ENCODE data around the gene ESRP2.
A peak's percentile ranks its signal among the peaks of the same experiment; 100 is the strongest.

ESRP2 gene

GRCh38 chr16:68235887-68236136 is at the start of gene ESRP2:
Gene ESRP2, minus strand, starts transcription at chr16:68236127. Its CDS starts 82 bp downstream, at chr16:68236045.
- DNase-seq: no peak

GRCh38 chr16:68285683-68286082 is 49.8 kb upstream of the ESRP2 start:
- no peak for DNase-seq

GRCh38 chr16:68284847-68285246 is 48.9 kb upstream of the ESRP2 start:
- DNase-seq: no peak

GRCh38 chr16:68283801-68284598 is 48.1 kb upstream of the ESRP2 start:
- no peak for DNase-seq

GRCh38 chr16:68283346-68283745 is 47.4 kb upstream of the ESRP2 start:
- DNase-seq: no peak

- DNase-seq: no peak
These were observed 46.1 kb upstream of the ESRP2 start for GRCh38 chr16:68282064-68282452.

- no peak for DNase-seq
These were observed 45.6 kb upstream of the ESRP2 start for GRCh38 chr16:68281368-68282063.

GRCh38 chr16:68279726-68280558 is 44.0 kb upstream of the ESRP2 start:
- DNase-seq: no peak

GRCh38 chr16:68276223-68276622 is 40.3 kb upstream of the ESRP2 start:
- no peak for DNase-seq

- DNase-seq: peak; percentile 69
These were observed 39.8 kb upstream of the ESRP2 start for GRCh38 chr16:68275611-68276191.

GRCh38 chr16:68274441-68274840 is 38.5 kb upstream of the ESRP2 start:
- DNase-seq: no peak

GRCh38 chr16:68273896-68274295 is 38.0 kb upstream of the ESRP2 start:
- no peak for DNase-seq

- DNase-seq: no peak
These were observed 37.5 kb upstream of the ESRP2 start for GRCh38 chr16:68273459-68273858.

GRCh38 chr16:68272507-68273209 is 36.7 kb upstream of the ESRP2 start:
- no peak for DNase-seq

- DNase-seq: no peak
These were observed 34.4 kb upstream of the ESRP2 start for GRCh38 chr16:68270353-68270752.

GRCh38 chr16:68269793-68270192 is 33.9 kb upstream of the ESRP2 start:
- DNase-seq: no peak

- DNase-seq: peak; percentile 23
These were observed 31.9 kb upstream of the ESRP2 start for GRCh38 chr16:68267612-68268405.

- peak; percentile 52 for DNase-seq
These were observed 29.4 kb upstream of the ESRP2 start for GRCh38 chr16:68265078-68265920.

GRCh38 chr16:68264128-68265077 is 28.5 kb upstream of the ESRP2 start, which contains the start of gene SLC7A6:
Gene SLC7A6, plus strand, starts transcription at chr16:68264526. Its CDS starts 10,201 bp downstream, at chr16:68274727.
- DNase-seq: peak; percentile 27
